Adrenal gland (tissue), 5 donors: Measurements from ENCODE around the gene RYR2.

Source experiments
- POLR2A ChIP-seq, 2 donors: fragments of 450-650 bp; IDR thresholded peaks; one replicate each; pipeline ENCODE4 v1.6.1; 2017; ENCODE audit warnings: antibody characterized with exemption in 2 of 2, mild to moderate bottlenecking in 2 of 2, moderate library complexity in 1 of 2
- TF ChIP-seq, protein P1 (sequence below), 6 experiments: fragments of 450-650 bp in 4 of 6; fragments of 200-600 bp in 2 of 6; sonication (generic) in 1 of 6; IDR thresholded peaks; 1 replicate in 5 of 6; 2 replicates in 1 of 6; pipeline versions ENCODE4 v1.5.1 to v1.8.0; 2016 to 2021; ENCODE audit warnings: antibody characterized with exemption in 6 of 6, mild to moderate bottlenecking in 2 of 6, moderate library complexity in 1 of 6
- donor health status: DM: no; HTN: no; CAD: no.

DNA sequence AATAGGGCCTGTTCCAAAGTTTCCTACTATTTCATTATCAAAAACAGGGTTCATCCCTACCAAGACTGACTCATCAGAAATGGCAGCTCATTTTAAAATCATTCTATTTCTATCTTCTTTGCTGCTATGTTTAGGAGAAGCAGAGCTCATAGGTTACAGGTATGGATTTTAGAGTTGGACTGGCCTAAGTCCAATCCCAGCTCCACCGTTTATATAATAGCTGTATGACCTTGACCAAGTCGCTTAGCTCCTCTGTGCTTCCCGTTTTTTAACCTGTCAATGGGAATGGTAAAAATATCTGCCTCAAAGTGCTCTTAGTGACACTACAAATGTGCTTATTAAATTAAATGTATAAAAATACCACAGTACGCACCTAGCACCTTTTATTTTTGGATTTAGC, 436.1 kb downstream of the RYR2 start:
- TF ChIP-seq, protein P1, sequence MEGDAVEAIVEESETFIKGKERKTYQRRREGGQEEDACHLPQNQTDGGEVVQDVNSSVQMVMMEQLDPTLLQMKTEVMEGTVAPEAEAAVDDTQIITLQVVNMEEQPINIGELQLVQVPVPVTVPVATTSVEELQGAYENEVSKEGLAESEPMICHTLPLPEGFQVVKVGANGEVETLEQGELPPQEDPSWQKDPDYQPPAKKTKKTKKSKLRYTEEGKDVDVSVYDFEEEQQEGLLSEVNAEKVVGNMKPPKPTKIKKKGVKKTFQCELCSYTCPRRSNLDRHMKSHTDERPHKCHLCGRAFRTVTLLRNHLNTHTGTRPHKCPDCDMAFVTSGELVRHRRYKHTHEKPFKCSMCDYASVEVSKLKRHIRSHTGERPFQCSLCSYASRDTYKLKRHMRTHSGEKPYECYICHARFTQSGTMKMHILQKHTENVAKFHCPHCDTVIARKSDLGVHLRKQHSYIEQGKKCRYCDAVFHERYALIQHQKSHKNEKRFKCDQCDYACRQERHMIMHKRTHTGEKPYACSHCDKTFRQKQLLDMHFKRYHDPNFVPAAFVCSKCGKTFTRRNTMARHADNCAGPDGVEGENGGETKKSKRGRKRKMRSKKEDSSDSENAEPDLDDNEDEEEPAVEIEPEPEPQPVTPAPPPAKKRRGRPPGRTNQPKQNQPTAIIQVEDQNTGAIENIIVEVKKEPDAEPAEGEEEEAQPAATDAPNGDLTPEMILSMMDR (IDR thresholded peaks at IDR 0.05), result no peak
- TF ChIP-seq POLR2A (IDR thresholded peaks at IDR 0.05), result no peak
